Measurements from ENCODE around the gene XPC. TPM values are rescaled to one million over a fixed set of nuclear protein-coding genes. Genes with fewer than 3 reads are reported as not detected.

Gene XPC
- total RNA-seq, 2 experiments from 2014 or later: 22.7 to 38.6 TPM

DNA sequence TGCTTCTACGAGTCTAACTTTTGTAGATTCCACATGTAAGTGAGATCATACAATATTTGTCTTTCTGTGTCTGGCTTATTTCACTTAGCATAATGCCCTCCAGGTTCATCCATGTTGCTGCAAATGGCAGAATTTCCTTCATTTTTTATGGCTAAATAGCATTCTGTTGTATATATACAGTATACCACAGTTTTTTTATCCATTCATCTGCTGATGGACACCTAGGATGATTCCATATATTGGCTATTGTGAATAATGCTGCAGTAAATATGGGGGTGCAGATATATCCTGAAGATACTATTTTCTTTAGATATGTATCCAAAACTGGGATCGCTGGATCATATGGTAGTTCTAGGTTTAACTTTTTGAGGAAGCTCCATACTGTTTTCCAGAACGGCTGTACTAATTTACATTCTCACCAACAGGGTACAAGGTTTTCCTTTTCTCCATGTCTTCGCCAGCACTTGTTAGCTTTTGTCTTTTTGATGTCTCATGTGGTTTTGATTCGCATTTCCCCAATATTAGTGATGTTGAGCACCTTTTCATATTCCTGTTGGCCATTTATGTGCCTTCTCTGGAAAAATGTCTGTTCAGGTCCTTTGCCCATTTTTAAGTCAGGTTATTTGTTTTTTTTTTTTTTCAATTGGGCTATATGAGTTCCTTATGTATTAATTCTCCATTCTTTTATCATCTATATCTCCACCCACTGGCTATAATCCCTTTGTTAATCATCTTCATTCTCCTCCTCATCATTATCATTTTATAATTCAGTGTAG, 80.6 kb downstream of the XPC start:
- no peak for DNase-seq (ENCODE audit: low spot score)
- ChIA-PET CTCF (ENCODE audit: unreplicated experiment) (no interaction called here), POLR2A (interaction anchor here (0.6 kb wide), 1 partner anchor 163 kb away, joined by 3 read pairs; no protein-coding TSS in a partner anchor)
- no peaks in the 10 kb centered on the region for H3K79me2 ChIP-seq (ENCODE audit: insufficient read depth, low read depth, low read length)
- no TSS peak for BruUV-seq (replicated peaks)
- H3K36me3 ChIP-seq (ENCODE audit: insufficient read depth, low read length): no peaks in the 10 kb centered on the region
- TF ChIP-seq, protein P1, sequence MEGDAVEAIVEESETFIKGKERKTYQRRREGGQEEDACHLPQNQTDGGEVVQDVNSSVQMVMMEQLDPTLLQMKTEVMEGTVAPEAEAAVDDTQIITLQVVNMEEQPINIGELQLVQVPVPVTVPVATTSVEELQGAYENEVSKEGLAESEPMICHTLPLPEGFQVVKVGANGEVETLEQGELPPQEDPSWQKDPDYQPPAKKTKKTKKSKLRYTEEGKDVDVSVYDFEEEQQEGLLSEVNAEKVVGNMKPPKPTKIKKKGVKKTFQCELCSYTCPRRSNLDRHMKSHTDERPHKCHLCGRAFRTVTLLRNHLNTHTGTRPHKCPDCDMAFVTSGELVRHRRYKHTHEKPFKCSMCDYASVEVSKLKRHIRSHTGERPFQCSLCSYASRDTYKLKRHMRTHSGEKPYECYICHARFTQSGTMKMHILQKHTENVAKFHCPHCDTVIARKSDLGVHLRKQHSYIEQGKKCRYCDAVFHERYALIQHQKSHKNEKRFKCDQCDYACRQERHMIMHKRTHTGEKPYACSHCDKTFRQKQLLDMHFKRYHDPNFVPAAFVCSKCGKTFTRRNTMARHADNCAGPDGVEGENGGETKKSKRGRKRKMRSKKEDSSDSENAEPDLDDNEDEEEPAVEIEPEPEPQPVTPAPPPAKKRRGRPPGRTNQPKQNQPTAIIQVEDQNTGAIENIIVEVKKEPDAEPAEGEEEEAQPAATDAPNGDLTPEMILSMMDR (conservative IDR thresholded peaks at IDR 0.05; ENCODE audit: low read length): no peak
- no peak for TF ChIP-seq EZH2phosphoT487 (IDR thresholded peaks at IDR 0.05; ENCODE audit: borderline replicate concordance, low read depth, low read length)
- H4K20me1 ChIP-seq (ENCODE audit: insufficient read depth, low read length): no peaks in the 10 kb centered on the region
- H3K4me1 ChIP-seq (ENCODE audit: insufficient read depth, low read length, poor library complexity, severe bottlenecking): no peaks in the 10 kb centered on the region
- no peak overlapping the region for H2AFZ ChIP-seq (ENCODE audit: low read length)
- no peak overlapping the region for H3K27ac ChIP-seq (ENCODE audit: low read depth, low read length, poor library complexity, severe bottlenecking)
- H3K9me2 ChIP-seq (ENCODE audit: insufficient read depth, low read length): no peaks in the 10 kb centered on the region
- H3K9me3 ChIP-seq (ENCODE audit: low read length): no peaks in the 10 kb centered on the region
- intact Hi-C loops (cut with micrococcal nuclease; ENCODE audit: unreplicated experiment): no loop called here
- no peak overlapping the region for H3K4me3 ChIP-seq (ENCODE audit: low read depth, low read length, poor library complexity, severe bottlenecking)
- no peak overlapping the region for H3K4me2 ChIP-seq (ENCODE audit: low read length)

DNA sequence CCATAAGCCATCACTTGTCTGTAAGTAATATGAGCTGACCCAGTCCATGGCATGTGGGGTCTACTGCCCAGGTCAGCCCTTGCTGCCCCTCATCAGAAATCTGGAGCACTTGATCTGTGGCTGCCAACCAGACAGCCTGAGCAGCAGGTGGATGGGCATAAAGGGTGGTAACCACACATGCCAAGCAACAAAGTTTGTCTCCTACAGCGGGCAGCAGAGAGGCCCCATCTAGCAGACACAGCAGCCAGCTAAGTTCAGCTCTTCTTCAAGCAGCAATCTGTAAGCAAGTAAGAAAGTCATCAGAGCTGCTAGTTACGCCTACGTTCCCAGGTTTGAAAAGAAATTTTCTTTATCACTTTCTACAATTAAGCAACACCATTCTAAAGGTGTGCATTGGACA, 81.7 kb downstream of the XPC start:
- ChIA-PET POLR2A (interaction anchor here (0.6 kb wide), 1 partner anchor 162 kb away, joined by 3 read pairs; no protein-coding TSS in a partner anchor), CTCF (ENCODE audit: unreplicated experiment) (no interaction called here)
- BruUV-seq (replicated peaks): no TSS peak

More for the DNA sequence above, 81.7 kb downstream of the XPC start:
- Histone ChIP-seq H3K27ac (ENCODE audit: low read depth, low read length, poor library complexity, severe bottlenecking) (no peak overlapping the region), H3K9me2 (ENCODE audit: insufficient read depth, low read length) (no peaks in the 10 kb centered on the region), H3K4me3 (ENCODE audit: low read depth, low read length, poor library complexity, severe bottlenecking) (no peak overlapping the region), H4K20me1 (ENCODE audit: insufficient read depth, low read length) (no peaks in the 10 kb centered on the region), H2AFZ (ENCODE audit: low read length) (no peak overlapping the region), H3K79me2 (ENCODE audit: insufficient read depth, low read depth, low read length) (no peaks in the 10 kb centered on the region), H3K9me3 (ENCODE audit: low read length) (no peaks in the 10 kb centered on the region), H3K4me2 (ENCODE audit: low read length) (no peak overlapping the region), H3K4me1 (ENCODE audit: insufficient read depth, low read length, poor library complexity, severe bottlenecking) (no peaks in the 10 kb centered on the region), H3K36me3 (ENCODE audit: insufficient read depth, low read length) (no peaks in the 10 kb centered on the region)
- no peak for DNase-seq (ENCODE audit: low spot score)
- intact Hi-C loops (cut with micrococcal nuclease; ENCODE audit: unreplicated experiment): no loop called here
- no peak for TF ChIP-seq EZH2phosphoT487 (IDR thresholded peaks at IDR 0.05; ENCODE audit: borderline replicate concordance, low read depth, low read length)
- TF ChIP-seq, protein P1 (conservative IDR thresholded peaks at IDR 0.05; ENCODE audit: low read length): 0 out of 2 replicates have a peak, but pooled peaks have one; percentile 12

Other genes starting within 250 kb of the XPC start
- 19.8 and 24.7 TPM in 2 replicates for gene CHCHD4, start 53.7 kb downstream of the XPC start, total RNA-seq (2014; rRNA removed; shearing (Covaris generic))
- 26.9 and 27.1 TPM in 2 replicates for gene CHCHD4, start 53.7 kb downstream of the XPC start, total RNA-seq (2022)
- 22.2 and 23.3 TPM in 2 replicates for gene TMEM43, start 53.5 kb downstream of the XPC start, total RNA-seq (2014; rRNA removed; shearing (Covaris generic))
- 19.6 and 19.7 TPM in 2 replicates for gene TMEM43, start 53.5 kb downstream of the XPC start, total RNA-seq (2022)
- 12.4 and 15.6 TPM in 2 replicates for gene LSM3, start 216 bp upstream of the XPC start, total RNA-seq (2014; rRNA removed; shearing (Covaris generic))
- gene LSM3, start 216 bp upstream of the XPC start, total RNA-seq (2022): 21.0 and 21.9 TPM in 2 replicates
- gene SLC6A6, start 224.0 kb upstream of the XPC start, total RNA-seq (2014; rRNA removed; shearing (Covaris generic)): 36.7 and 43.0 TPM in 2 replicates
- 44.6 and 51.8 TPM in 2 replicates for gene SLC6A6, start 224.0 kb upstream of the XPC start, total RNA-seq (2022)

Data from OCI-LY7 (cell line).